Panc1 (cell line): ENCODE measurements around the gene ABLIM2. TPM values are rescaled to one million over a fixed set of nuclear protein-coding genes. Genes with fewer than 3 reads are reported as not detected.

ENCODE experiments used
- ATAC-seq: fragments of 200-7000 bp; cut with Tn5 transposase; 2 replicates; pipeline ENCODE4 v1.9.1; 2020; ENCODE audit warnings: mild to moderate bottlenecking, moderate library complexity
- BruUV-seq: library from RNA; stranded (reverse); fragments of 400-500 nt; replicated peaks from 2 replicates; lab custom pipeline; 2021; lab: Mats Ljungman, UMichigan
- CTCF ChIA-PET: fragments of 300-600 bp; sonication (Branson Sonifier 250); formaldehyde crosslinking; loops from one replicate; lab custom pipeline; 2022; ENCODE audit warnings: antibody characterized with exemption; lab: Charles Lee
- POLR2A ChIA-PET: fragments of 300-600 bp; sonication (Branson Sonifier 250); formaldehyde crosslinking; loops from one replicate; lab custom pipeline; 2022; ENCODE audit warnings: antibody characterized with exemption; lab: Charles Lee
- DNase-seq: peaks from one replicate; pipeline ENCODE4 v3.0.0-alpha.2; 2010; ENCODE audit warnings: low read depth, low spot score
- H3K27ac ChIP-seq: 2 replicates; pipeline ENCODE4 v1.5.1; 2011; ENCODE audit warnings: mild to moderate bottlenecking, low read length, inconsistent platforms
- H3K27me3 ChIP-seq: fragments of 200-500 bp; sonication (Bioruptor generic); 2 replicates; pipeline ENCODE4 v1.6.0; 2014; ENCODE audit warnings: low read length, inconsistent platforms; ENCODE audit not compliant: control insufficient read depth, insufficient read depth
- H3K36me3 ChIP-seq: fragments of 200-500 bp; sonication (Bioruptor generic); 2 replicates; pipeline ENCODE4 v1.5.1; 2014; ENCODE audit warnings: inconsistent platforms, mild to moderate bottlenecking, low read length, moderate library complexity; ENCODE audit not compliant: control insufficient read depth, insufficient read depth
- H3K4me1 ChIP-seq: 2 replicates; pipeline ENCODE4 v1.5.1; 2011; ENCODE audit warnings: inconsistent platforms, mild to moderate bottlenecking, low read length, moderate library complexity; ENCODE audit not compliant: control insufficient read depth, insufficient read depth
- H3K4me3 ChIP-seq, 2 experiments: 2 replicates each; pipeline ENCODE4 v1.5.1; 2011 to 2012; ENCODE audit warnings: low read depth in 2 of 2, low read length in 2 of 2, mild to moderate bottlenecking in 2 of 2, inconsistent platforms in 1 of 2, moderate library complexity in 1 of 2
- H3K9me3 ChIP-seq: fragments of 200-500 bp; sonication (Bioruptor generic); 2 replicates; pipeline ENCODE4 v1.5.1; 2014; ENCODE audit warnings: low read depth, mild to moderate bottlenecking, inconsistent platforms, low read length, moderate library complexity; ENCODE audit not compliant: control insufficient read depth, insufficient read depth
- CTCF ChIP-seq: fragments of 450-650 bp; IDR thresholded peaks from 2 replicates; pipeline ENCODE4 v1.5.1; 2017; ENCODE audit warnings: mild to moderate bottlenecking
- POLR2AphosphoS5 ChIP-seq: IDR thresholded peaks from 2 replicates; pipeline ENCODE4 v1.6.1; 2012; ENCODE audit warnings: mild to moderate bottlenecking, low read depth, low read length, moderate library complexity
- REST ChIP-seq, 2 experiments: IDR thresholded peaks; 2 replicates each; pipeline ENCODE4 v1.6.1; 2011 to 2012; ENCODE audit warnings: low read depth in 2 of 2, control low read depth in 1 of 2, low read length in 1 of 2, mild to moderate bottlenecking in 1 of 2, moderate library complexity in 1 of 2; ENCODE audit not compliant: insufficient read depth in 1 of 2
- SIN3A ChIP-seq: IDR thresholded peaks from 2 replicates; pipeline ENCODE4 v1.6.1; 2012; ENCODE audit warnings: low read depth, mild to moderate bottlenecking, low read length, moderate library complexity, borderline replicate concordance; ENCODE audit not compliant: insufficient read depth
- TCF7L2 ChIP-seq: IDR thresholded peaks from 2 replicates; pipeline ENCODE4 v1.6.1; 2011; ENCODE audit warnings: mild to moderate bottlenecking, low read depth, low read length, inconsistent platforms
- in situ Hi-C: cut with HindIII; loops from 2 replicates; pipeline ENCODE4 v1.10.0; 2016; ENCODE audit warnings: low sequenced_read_pairs, low pct_unique_long_range_greater_than_20kb
- intact Hi-C: fragments of 100-400 bp; cut with micrococcal nuclease; formaldehyde crosslinking; loops from one replicate; pipeline ENCODE4 v1.10.0; 2022; ENCODE audit not compliant: unreplicated experiment
- total RNA-seq: library from RNA; stranded (reverse); gene quantifications from one replicate; pipeline ENCODE4 v1.2.1, GENCODE V29; 2021; ENCODE audit not compliant: unreplicated experiment

The ABLIM2 gene
- total RNA-seq, 1 experiment from 2014 or later: 0.64 TPM

GRCh38 chr4:7928711-7929110, 229.9 kb downstream of the ABLIM2 start:
- no peak for DNase-seq
- POLR2A ChIA-PET: no interaction called here

GRCh38 chr4:7926822-7927221, 231.8 kb downstream of the ABLIM2 start:
- intact Hi-C loops: no loop called here
- Histone ChIP-seq H3K9me3 (no peaks in the 10 kb centered on the region), H3K4me1 (peaks cover 92% of the 10 kb centered on the region), H3K27ac (peak overlapping the region; percentile 86), H3K36me3 (no peaks in the 10 kb centered on the region; the same call in 1 of the 2 replicates), H3K4me3 (no peak overlapping the region), H3K27me3 (no peaks in the 10 kb centered on the region)
- ChIA-PET CTCF (no interaction called here), POLR2A (interaction anchor here (0.5 kb wide), 1 partner anchor 91 kb away, joined by 7 read pairs; no protein-coding TSS in a partner anchor)
- TF ChIP-seq REST (IDR thresholded peaks at IDR 0.05; ENCODE audit: insufficient read depth in 1 of 2, low read depth in 2 of 2, low read length in 1 of 2): no peak
- TF ChIP-seq POLR2AphosphoS5: no peak
- TF ChIP-seq TCF7L2: no peak
- TF ChIP-seq CTCF: no peak
- no peak for DNase-seq
- BruUV-seq: no TSS peak
- in situ Hi-C loops: no loop called here
- ATAC-seq: no peak

More at GRCh38 chr4:7928711-7929110, 229.9 kb downstream of the ABLIM2 start:
- Histone ChIP-seq H3K4me3 (no peak overlapping the region), H3K9me3 (no peaks in the 10 kb centered on the region), H3K27ac (peak overlapping the region; percentile 87), H3K4me1 (peaks cover 89% of the 10 kb centered on the region), H3K27me3 (no peaks in the 10 kb centered on the region), H3K36me3 (0 out of 2 replicates have a peak, but pooled peaks cover 3% of the 10 kb centered on the region)
- CTCF ChIA-PET: no interaction called here
- intact Hi-C loops: no loop called here
- in situ Hi-C loops: no loop called here
- ATAC-seq: no peak
- BruUV-seq: no TSS peak
- TF ChIP-seq TCF7L2 (no peak), REST (IDR thresholded peaks at IDR 0.05; ENCODE audit: insufficient read depth in 1 of 2, low read depth in 2 of 2, low read length in 1 of 2) (no peak), POLR2AphosphoS5 (no peak), SIN3A (no peak), CTCF (no peak)
